ENCODE results near the gene PNCK.

The PNCK gene

DNA sequence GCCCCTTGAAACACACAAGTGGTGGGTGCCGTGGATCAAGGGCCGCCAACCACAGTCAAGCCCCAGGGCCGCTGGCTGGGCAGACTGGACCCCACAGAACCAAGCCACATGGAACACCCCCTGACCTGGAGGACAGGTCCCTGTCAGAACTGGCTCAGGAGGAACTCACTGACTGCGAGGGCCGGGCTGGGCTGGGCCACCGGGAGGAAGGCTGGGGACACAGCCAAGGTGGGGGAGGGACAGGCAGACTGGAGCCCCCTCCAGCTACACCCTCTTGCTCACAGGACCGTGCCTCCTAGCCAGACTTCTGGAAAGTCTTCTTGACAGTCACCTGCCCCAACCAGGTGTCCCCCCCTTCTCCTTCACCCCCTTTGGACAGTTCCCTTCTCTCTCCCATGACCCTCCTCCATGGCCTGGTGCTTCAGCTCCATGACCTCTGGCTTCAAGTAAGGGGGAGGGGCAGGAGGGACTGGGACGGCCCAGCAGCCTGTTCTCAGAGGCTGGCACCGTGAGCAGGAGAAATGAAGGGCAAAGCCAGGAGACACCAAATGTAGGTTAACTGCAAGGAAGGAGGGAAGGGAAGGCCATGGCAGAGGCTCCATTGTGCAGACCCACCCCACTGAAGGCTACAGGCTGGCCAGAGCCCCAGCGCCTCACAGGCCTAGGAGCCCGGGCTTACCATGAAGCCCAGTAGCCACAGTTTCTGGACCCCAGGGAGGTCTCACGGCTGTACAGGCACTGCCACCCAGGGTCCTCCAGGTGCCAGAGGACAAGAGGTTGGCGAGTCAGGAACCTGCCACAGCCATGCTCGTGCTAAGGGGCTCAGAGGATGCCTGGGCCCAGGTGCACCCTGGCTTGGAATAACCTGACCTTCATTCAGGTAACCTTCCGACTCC, 49.2 kb downstream of the PNCK start:
- no peaks in the 10 kb centered on the region for H3K36me3 ChIP-seq (ENCODE audit: control insufficient read depth, insufficient read depth, low read length)
- TF ChIP-seq, protein P1, sequence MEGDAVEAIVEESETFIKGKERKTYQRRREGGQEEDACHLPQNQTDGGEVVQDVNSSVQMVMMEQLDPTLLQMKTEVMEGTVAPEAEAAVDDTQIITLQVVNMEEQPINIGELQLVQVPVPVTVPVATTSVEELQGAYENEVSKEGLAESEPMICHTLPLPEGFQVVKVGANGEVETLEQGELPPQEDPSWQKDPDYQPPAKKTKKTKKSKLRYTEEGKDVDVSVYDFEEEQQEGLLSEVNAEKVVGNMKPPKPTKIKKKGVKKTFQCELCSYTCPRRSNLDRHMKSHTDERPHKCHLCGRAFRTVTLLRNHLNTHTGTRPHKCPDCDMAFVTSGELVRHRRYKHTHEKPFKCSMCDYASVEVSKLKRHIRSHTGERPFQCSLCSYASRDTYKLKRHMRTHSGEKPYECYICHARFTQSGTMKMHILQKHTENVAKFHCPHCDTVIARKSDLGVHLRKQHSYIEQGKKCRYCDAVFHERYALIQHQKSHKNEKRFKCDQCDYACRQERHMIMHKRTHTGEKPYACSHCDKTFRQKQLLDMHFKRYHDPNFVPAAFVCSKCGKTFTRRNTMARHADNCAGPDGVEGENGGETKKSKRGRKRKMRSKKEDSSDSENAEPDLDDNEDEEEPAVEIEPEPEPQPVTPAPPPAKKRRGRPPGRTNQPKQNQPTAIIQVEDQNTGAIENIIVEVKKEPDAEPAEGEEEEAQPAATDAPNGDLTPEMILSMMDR (IDR thresholded peaks at IDR 0.05; ENCODE audit: insufficient read depth, low read length, poor library complexity, severe bottlenecking), result no peak
- DNase-seq (ENCODE audit: extremely low read depth, insufficient read length), result no peak
- no peaks in the 10 kb centered on the region for H3K27me3 ChIP-seq (replicated peaks; ENCODE audit: control insufficient read depth, insufficient read depth, low read length)
- H3K4me3 ChIP-seq (replicated peaks; ENCODE audit: low read depth, low read length), result no peak overlapping the region

DNA sequence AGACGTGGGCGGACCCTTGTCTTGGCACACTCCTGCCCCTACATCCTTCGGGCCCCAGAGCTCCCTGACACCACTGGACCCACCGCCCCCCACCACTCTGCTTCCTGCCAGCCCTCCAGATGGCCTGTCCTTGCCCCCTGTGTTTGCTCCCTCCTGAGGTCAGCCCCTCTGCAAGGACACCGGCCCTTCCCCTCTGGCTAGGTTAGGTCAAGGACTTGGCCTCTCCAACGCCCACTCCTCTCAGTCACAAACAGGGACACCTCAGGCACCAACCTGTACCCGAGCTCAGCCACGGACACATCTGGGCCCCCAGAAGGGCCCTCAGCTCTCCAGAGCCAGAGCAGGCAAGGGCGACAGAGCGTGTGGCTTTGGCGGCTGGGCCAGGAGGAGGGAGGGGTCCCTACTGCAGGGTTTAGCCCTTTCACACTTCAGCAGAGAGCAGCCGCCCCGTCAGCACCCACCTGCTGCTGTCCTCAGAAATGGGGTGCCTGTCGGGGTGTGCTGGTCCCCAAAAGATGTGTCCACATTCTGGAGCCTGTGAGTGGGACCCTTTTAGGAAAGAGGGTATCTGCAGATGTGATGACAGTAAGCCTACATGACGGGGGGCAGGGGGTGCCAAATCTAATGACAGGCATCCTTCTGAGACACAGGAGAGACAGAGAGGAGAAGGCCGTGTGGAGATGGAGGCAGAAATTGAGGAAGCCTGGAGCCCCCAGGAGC, 50.1 kb downstream of the PNCK start:
- TF ChIP-seq, protein P1 (IDR thresholded peaks at IDR 0.05; ENCODE audit: insufficient read depth, low read length, poor library complexity, severe bottlenecking), result no peak
- no peak for DNase-seq (ENCODE audit: extremely low read depth, insufficient read length)
- H3K27me3 ChIP-seq (replicated peaks; ENCODE audit: control insufficient read depth, insufficient read depth, low read length), result no peaks in the 10 kb centered on the region

DNA sequence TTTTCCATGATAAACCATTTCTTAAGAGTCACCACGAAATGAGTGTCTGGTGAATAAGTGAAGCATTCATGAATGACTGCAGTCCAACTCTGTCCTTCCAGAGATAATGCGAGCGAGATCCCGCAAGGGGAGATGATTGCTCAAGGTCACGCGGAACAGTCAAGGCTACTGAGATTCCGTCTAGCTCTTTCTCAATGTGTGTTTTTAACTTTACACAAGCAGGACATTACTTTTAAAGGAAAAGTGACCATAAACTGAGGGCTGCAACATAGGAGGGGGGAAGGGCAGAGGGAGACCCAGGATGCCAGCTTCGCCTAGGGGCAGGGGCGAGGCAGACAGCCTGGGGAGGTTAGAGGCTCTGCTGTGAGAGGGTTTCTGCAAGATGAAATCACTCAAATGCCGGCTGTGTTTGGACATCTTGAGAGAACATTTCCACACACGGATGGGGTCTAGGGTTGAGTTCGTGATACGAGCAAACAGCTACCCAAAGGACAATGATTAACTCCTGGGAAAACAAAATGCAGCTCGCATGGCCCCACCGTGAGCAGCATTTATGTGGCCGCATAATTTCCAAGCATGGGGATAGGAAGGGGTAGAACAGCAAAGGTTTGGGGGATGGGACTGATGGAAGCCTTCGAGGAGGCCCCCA, 50.8 kb downstream of the PNCK start:
- TF ChIP-seq, protein P1 (IDR thresholded peaks at IDR 0.05; ENCODE audit: insufficient read depth, low read length, poor library complexity, severe bottlenecking), result no peak
- no peak for DNase-seq (ENCODE audit: extremely low read depth, insufficient read length)
- H3K36me3 ChIP-seq (ENCODE audit: control insufficient read depth, insufficient read depth, low read length), result no peaks in the 10 kb centered on the region
- no peak overlapping the region for H3K4me3 ChIP-seq (replicated peaks; ENCODE audit: low read depth, low read length)
- no peaks in the 10 kb centered on the region for H3K27me3 ChIP-seq (replicated peaks; ENCODE audit: control insufficient read depth, insufficient read depth, low read length)

More for the DNA sequence above, 50.1 kb downstream of the PNCK start:
- Histone ChIP-seq H3K4me3 (replicated peaks; ENCODE audit: low read depth, low read length) (no peak overlapping the region), H3K36me3 (ENCODE audit: control insufficient read depth, insufficient read depth, low read length) (no peaks in the 10 kb centered on the region)

DNA sequence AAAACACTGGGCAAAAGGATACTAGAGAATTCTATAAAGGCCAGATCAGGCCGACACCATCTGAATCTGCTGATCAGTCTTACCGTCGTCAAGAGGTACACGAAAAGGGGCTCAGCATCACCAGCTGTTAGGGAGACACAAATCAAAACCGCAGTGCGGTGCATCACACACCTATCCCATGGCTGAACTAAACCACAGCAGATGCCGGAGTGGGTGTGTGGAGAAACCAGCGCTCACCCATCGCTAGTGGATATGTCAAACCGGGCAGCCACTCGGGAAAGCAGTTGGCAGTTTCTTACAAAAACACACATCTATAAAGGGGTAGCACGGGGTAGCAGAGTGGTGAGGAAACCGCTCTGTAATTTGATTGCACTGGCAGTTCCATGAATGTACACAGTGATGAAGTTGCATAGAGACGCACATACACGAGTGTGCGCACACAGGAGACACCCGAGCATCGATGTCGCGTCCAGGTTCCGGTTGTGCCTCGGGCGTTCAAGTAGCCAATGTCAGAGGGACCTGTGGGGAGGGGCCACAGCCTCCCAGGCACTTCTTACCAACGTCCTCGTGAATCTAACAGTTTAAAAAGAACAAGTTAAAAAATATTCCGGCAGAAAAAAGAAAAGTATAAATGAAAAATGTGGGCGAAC, 51.5 kb downstream of the PNCK start:
- TF ChIP-seq, protein P1 (IDR thresholded peaks at IDR 0.05; ENCODE audit: insufficient read depth, low read length, poor library complexity, severe bottlenecking), result no peak
- no peak for DNase-seq (ENCODE audit: extremely low read depth, insufficient read length)
- Histone ChIP-seq H3K4me3 (replicated peaks; ENCODE audit: low read depth, low read length) (no peak overlapping the region), H3K36me3 (ENCODE audit: control insufficient read depth, insufficient read depth, low read length) (no peaks in the 10 kb centered on the region), H3K27me3 (replicated peaks; ENCODE audit: control insufficient read depth, insufficient read depth, low read length) (no peaks in the 10 kb centered on the region)

- no peaks in the 10 kb centered on the region for H3K36me3 ChIP-seq (ENCODE audit: control insufficient read depth, insufficient read depth, low read length)
- H3K27me3 ChIP-seq (replicated peaks; ENCODE audit: control insufficient read depth, insufficient read depth, low read length), result no peaks in the 10 kb centered on the region
- no peak for DNase-seq (ENCODE audit: extremely low read depth, insufficient read length)
- H3K4me3 ChIP-seq (replicated peaks; ENCODE audit: low read depth, low read length), result no peak overlapping the region
- TF ChIP-seq, protein P1 (IDR thresholded peaks at IDR 0.05; ENCODE audit: insufficient read depth, low read length, poor library complexity, severe bottlenecking), result no peak
Measured at GRCh38 chrX:153620576-153620975, 53.0 kb downstream of the PNCK start.

All from GM06990 (cell line).